Measurements from ENCODE around the gene AMOTL1.

AMOTL1 gene

GRCh38 chr11:94754335-94754734 lies 13.8 kb upstream of the AMOTL1 start:
- TF ChIP-seq, protein P1, sequence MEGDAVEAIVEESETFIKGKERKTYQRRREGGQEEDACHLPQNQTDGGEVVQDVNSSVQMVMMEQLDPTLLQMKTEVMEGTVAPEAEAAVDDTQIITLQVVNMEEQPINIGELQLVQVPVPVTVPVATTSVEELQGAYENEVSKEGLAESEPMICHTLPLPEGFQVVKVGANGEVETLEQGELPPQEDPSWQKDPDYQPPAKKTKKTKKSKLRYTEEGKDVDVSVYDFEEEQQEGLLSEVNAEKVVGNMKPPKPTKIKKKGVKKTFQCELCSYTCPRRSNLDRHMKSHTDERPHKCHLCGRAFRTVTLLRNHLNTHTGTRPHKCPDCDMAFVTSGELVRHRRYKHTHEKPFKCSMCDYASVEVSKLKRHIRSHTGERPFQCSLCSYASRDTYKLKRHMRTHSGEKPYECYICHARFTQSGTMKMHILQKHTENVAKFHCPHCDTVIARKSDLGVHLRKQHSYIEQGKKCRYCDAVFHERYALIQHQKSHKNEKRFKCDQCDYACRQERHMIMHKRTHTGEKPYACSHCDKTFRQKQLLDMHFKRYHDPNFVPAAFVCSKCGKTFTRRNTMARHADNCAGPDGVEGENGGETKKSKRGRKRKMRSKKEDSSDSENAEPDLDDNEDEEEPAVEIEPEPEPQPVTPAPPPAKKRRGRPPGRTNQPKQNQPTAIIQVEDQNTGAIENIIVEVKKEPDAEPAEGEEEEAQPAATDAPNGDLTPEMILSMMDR (IDR thresholded peaks at IDR 0.05; ENCODE audit: low read depth, low read length): no peak
- DNase-seq (ENCODE audit: extremely low read depth, low read depth): no peak

GRCh38 chr11:94754819-94755218 lies 13.3 kb upstream of the AMOTL1 start:
- no peak for DNase-seq (ENCODE audit: extremely low read depth, low read depth)
- TF ChIP-seq, protein P1 (IDR thresholded peaks at IDR 0.05; ENCODE audit: low read depth, low read length): no peak

GRCh38 chr11:94755494-94755893 lies 12.7 kb upstream of the AMOTL1 start:
- TF ChIP-seq, protein P1 (IDR thresholded peaks at IDR 0.05; ENCODE audit: low read depth, low read length): no peak

DNA sequence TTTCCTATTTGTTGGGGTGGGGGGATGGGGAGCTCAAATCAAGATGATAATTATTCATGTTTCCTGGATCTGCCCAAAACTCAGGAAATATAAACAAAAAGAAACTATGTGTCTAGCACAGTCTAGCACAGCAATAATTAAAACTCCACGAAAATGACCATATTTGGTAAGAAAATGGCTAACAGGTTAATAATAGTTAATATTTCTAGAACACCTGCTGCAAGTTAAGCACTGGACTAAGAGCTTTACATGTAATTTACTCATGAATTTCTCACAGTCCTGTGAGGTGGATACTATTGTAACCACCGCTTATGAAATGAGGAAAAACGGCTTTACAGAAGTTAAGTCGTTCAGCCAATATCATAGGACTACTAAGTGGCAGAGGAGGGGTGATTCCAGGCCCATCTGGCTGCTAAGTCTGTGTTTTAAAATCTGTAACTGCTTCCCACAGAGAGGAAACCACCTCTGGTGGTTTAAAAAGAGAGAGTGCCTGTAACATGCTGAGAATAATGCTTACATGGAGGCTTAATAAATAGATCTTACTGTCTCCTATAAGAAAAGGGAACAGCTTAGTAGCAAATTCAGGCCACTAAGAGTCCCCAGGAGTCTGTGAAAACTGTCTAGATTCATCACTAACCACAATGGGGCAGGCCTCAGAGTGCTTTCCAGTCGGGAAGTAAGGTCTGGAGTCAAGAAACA lies 11.0 kb upstream of the AMOTL1 start:
- DNase-seq (ENCODE audit: extremely low read depth, low read depth): no peak
- TF ChIP-seq, protein P1 (IDR thresholded peaks at IDR 0.05; ENCODE audit: low read depth, low read length): no peak

More at GRCh38 chr11:94755494-94755893, 12.7 kb upstream of the AMOTL1 start:
- no peak for DNase-seq (ENCODE audit: extremely low read depth, low read depth)

GRCh38 chr11:94758666-94759065 lies 9.5 kb upstream of the AMOTL1 start:
- no peak for DNase-seq (ENCODE audit: extremely low read depth, low read depth)
- TF ChIP-seq, protein P1 (IDR thresholded peaks at IDR 0.05; ENCODE audit: low read depth, low read length): no peak

DNA sequence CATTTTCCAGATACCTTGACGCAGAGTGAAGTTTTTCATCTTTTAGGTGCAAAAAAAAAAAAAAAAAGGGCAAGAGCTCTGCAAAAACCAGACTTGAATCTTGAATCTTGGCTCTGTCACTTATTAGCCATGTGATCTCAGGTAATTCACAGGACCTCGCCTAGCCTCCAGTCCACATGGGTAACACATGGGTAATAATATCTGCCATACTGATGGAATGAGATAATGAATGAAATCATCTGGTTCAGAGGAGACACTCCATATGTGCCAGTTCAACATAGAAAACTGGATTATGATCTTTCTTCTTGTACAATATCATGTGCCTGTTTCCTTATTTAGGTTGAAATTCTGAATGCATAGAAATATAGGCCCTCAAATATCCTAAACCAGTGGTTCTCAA lies 8.6 kb upstream of the AMOTL1 start:
- TF ChIP-seq, protein P1 (IDR thresholded peaks at IDR 0.05; ENCODE audit: low read depth, low read length): no peak
- no peak for DNase-seq (ENCODE audit: extremely low read depth, low read depth)

DNA sequence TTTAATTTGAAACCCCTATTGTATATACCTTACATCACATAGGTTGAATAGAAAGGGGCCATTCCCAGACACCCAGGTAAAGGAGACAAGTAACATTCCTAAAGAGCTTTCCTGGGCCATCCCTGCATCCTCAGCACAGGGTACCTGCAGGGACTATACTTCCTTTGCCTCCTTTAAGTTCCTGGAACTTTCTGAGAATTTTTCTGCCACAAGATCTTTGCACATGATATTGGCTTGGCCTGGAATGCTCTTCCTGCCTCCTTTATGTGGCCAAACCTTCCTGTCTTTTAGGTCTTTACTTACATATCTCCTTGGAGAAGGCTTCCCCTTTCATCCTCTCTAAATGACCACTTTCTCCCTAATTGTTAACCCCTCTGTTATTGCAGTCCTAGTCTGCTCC lies 7.9 kb upstream of the AMOTL1 start:
- no peak for DNase-seq (ENCODE audit: extremely low read depth, low read depth)
- TF ChIP-seq, protein P1 (IDR thresholded peaks at IDR 0.05; ENCODE audit: low read depth, low read length): no peak

Measured in AG09319 (cell line).